Measurements from ENCODE around the gene PRDM16. TPM values are rescaled to one million over a fixed set of nuclear protein-coding genes. Genes with fewer than 3 reads are reported as not detected.

Gene PRDM16
- total and polyA plus RNA-seq, 2 of the 8 experiments (the other 6 are each of a cell fraction or from before 2014, with no cell fraction given) = 0.39 to 0.43 TPM

DNA sequence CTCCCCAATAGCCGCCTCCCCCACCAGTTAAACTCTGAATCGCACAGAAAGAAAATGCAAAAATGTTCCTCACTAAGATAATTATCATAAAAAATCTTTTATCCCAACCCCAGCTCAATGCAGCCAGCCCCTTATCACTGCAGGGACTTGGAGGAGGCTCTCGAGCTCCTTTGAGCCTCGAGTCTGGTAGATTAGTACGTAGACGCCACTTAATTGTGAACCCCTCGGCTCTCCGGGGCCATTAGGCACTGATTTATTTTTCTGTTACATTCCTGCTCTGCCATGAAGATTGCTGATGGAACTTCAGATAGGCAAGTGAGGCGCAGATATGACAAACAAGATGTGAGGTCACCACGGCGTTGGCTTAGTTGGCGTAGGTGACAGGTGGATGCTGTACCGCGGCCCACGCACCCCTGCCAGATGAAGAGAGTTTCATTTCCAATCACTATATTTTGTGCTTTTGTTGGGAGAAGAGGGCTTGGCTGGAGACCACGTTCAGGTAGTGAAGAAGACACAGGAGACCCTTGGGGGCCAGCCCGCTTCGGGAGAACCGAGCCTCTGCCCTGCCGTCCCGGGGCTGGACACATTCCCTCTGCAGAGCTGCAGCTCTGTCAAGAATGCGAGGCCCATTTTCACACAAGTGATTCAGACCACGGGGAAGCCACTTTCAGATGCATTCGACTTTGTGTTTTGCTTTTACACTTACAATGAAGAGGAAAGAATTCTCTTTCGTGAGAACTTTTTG is 329.6 kb downstream of the PRDM16 start:
- no peak overlapping the region for H2AFZ ChIP-seq (ENCODE audit: low read length)
- H3K14ac ChIP-seq (ENCODE audit: insufficient read length) = no peak overlapping the region
- no peak overlapping the region for H3K27ac ChIP-seq (ENCODE audit: low read depth, low read length)
- H2BK15ac ChIP-seq (ENCODE audit: low read length) = no peak overlapping the region
- H2AK5ac ChIP-seq (ENCODE audit: low read depth, low read length) = no peak overlapping the region
- CTCF ChIA-PET (ENCODE audit: partially characterized antibody) = interaction anchor here (0.7 to 1.7 kb wide), 5 partner anchors 9 to 220 kb away, joined by 3 to 5 read pairs (median 4); no protein-coding TSS in a partner anchor
- no peak overlapping the region for H4K91ac ChIP-seq (replicated peaks; ENCODE audit: insufficient read length, low read length)
- POLR2A ChIA-PET (ENCODE audit: partially characterized antibody) = no interaction called here
- no peak overlapping the region for H3K18ac ChIP-seq (ENCODE audit: extremely low read depth, low read length)
- no peaks in the 10 kb centered on the region for H3K79me2 ChIP-seq (ENCODE audit: control insufficient read depth in 1 of 2, insufficient read depth in 2 of 2, low read length in 2 of 2)
- no peak overlapping the region for H2BK5ac ChIP-seq (ENCODE audit: low read depth, low read length)
- H3K9me3 ChIP-seq (ENCODE audit: insufficient read depth in 2 of 2, low read depth in 1 of 2, low read length in 1 of 2) = no peaks in the 10 kb centered on the region
- no peak overlapping the region for H2BK12ac ChIP-seq (ENCODE audit: low read depth, low read length)
- FAIRE-seq (no peak), DNase-seq (ENCODE audit: low read depth in 1 of 2, low spot score in 2 of 2) (no peak)
- H4K8ac ChIP-seq (ENCODE audit: extremely low read depth, insufficient read depth, low read length) = no peak overlapping the region
- no peak overlapping the region for H3K4me3 ChIP-seq (ENCODE audit: extremely low read depth in 1 of 4, insufficient read depth in 2 of 4, low read depth in 3 of 4, low read length in 4 of 4)
- H2BK120ac ChIP-seq (replicated peaks; ENCODE audit: low read depth, low read length) = no peak overlapping the region
- H2BK20ac ChIP-seq (ENCODE audit: low read length) = no peak overlapping the region
- H3K4ac ChIP-seq (replicated peaks; ENCODE audit: insufficient read length, low read depth, low read length) = no peak overlapping the region
- no peaks in the 10 kb centered on the region; a peak in 1 of 8 replicates for H3K36me3 ChIP-seq (ENCODE audit: control insufficient read depth in 2 of 4, insufficient read depth in 4 of 4, low read length in 3 of 4)
- no peak overlapping the region for H4K5ac ChIP-seq (ENCODE audit: insufficient read length, low read depth, low read length)
- H4K20me1 ChIP-seq (replicated peaks in 1 of 2; ENCODE audit: control insufficient read depth in 1 of 2, insufficient read depth in 2 of 2, low read length in 2 of 2) = peaks cover 0 to 5% of the 10 kb centered on the region in 2 experiments
- no peak overlapping the region for H3K23ac ChIP-seq (ENCODE audit: insufficient read length)
- H3K79me1 ChIP-seq (ENCODE audit: low read depth, low read length) = no peaks in the 10 kb centered on the region
- H3K56ac ChIP-seq (replicated peaks; ENCODE audit: insufficient read length, low read depth, low read length) = no peak overlapping the region
- no peak overlapping the region for H3K9ac ChIP-seq (replicated peaks in 1 of 4; ENCODE audit: extremely low read depth in 1 of 4, low read depth in 3 of 4, low read length in 3 of 4)
- H3K4me1 ChIP-seq (replicated peaks in 1 of 4; ENCODE audit: control insufficient read depth in 3 of 4, insufficient read depth in 4 of 4, low read length in 3 of 4) = peaks cover 0 to 6% (median 1%) of the 10 kb centered on the region in 4 experiments; a peak in 2 of 7 replicates
- H3K4me2 ChIP-seq (ENCODE audit: insufficient read depth in 1 of 2, low read depth in 2 of 2, low read length in 2 of 2) = no peak overlapping the region
- 91% methylated on average over 24 of the region's 25 CpGs; no CpG with 5 or more reads in 1 of the 2 experiments for WGBS, 2 experiments (ENCODE audit: extremely low coverage in 1 of 2, insufficient coverage in 1 of 2, insufficient read length in 1 of 2, insufficient replicate concordance in 2 of 2, low coverage in 1 of 2, low lambda C conversion rate in 2 of 2, missing lambda C conversion rate in 1 of 2)
- H3K27me3 ChIP-seq (replicated peaks in 1 of 4; ENCODE audit: control insufficient read depth in 3 of 4, extremely low read depth in 1 of 4, insufficient read depth in 3 of 4, low read length in 3 of 4) = peaks cover 6 to 32% (median 23%) of the 10 kb centered on the region in 4 experiments
- H3K23me2 ChIP-seq (ENCODE audit: low read depth, low read length) = no peaks in the 10 kb centered on the region; the same call in 1 of the 2 replicates
- TF ChIP-seq ASH2L (IDR thresholded peaks at IDR 0.05; ENCODE audit: low read length) (no peak), CTBP2 (IDR thresholded peaks at IDR 0.05; ENCODE audit: borderline replicate concordance, insufficient read depth, insufficient read length, low read length) (no peak), ZNF274 (IDR thresholded peaks at IDR 0.05; ENCODE audit: borderline replicate concordance, extremely low read depth, low read length) (no peak), NANOG (IDR thresholded peaks at IDR 0.05; ENCODE audit: insufficient read depth, low read depth, low read length, poor library complexity, severe bottlenecking) (no peak), CBX5 (IDR thresholded peaks at IDR 0.05; ENCODE audit: low read depth, low read length) (no peak)

Data from H1 (cell line).